H1 (cell line): ENCODE data around the gene MDH1. TPM values are rescaled to one million over a fixed set of nuclear protein-coding genes. Genes with fewer than 3 reads are reported as not detected.

Experiments used
- CBX8 ChIP-seq: fragments of 300-800, 300-1000 bp; sonication (generic); IDR thresholded peaks from 2 replicates; pipeline ENCODE4 v1.7.1; 2016; ENCODE audit warnings: low read depth, low read length, borderline replicate concordance
- CHD7 ChIP-seq: fragments of 300-600 bp; sonication (generic); IDR thresholded peaks from 2 replicates; pipeline ENCODE4 v1.7.1; 2012; ENCODE audit warnings: low read length, moderate library complexity, mild to moderate bottlenecking, inconsistent platforms; ENCODE audit not compliant: insufficient replicate concordance
- CREB1 ChIP-seq: IDR thresholded peaks from 2 replicates; pipeline ENCODE4 v1.6.1; 2012; ENCODE audit warnings: inconsistent platforms
- EGR1 ChIP-seq: IDR thresholded peaks from 2 replicates; pipeline ENCODE4 v1.6.1; 2011; ENCODE audit warnings: low read depth, low read length, borderline replicate concordance
- HDAC6 ChIP-seq: IDR thresholded peaks from one replicate; pipeline ENCODE4 v1.7.1; 2012; ENCODE audit warnings: low read depth, mild to moderate bottlenecking, inconsistent platforms, low read length, moderate library complexity
- RFX5 ChIP-seq: IDR thresholded peaks from 2 replicates; pipeline ENCODE4 v1.6.1; 2011; ENCODE audit warnings: low read depth, low read length, improper control_type of control experiment, borderline replicate concordance
- SP2 ChIP-seq: IDR thresholded peaks from 2 replicates; pipeline ENCODE4 v1.6.1; 2012; ENCODE audit warnings: mild to moderate bottlenecking, low read length, inconsistent platforms
- TBP ChIP-seq: IDR thresholded peaks from 2 replicates; pipeline ENCODE4 v1.6.1; 2011; ENCODE audit warnings: low read depth, low read length, improper control_type of control experiment
- polyA plus RNA-seq, 7 experiments: library from polyadenylated mRNA; depleted of rRNA in 3 of 7; stranded (reverse) in 5 of 7; unstranded in 2 of 7; fragments of >200 nt in 5 of 7; fragments of 200-250 nt in 2 of 7; gene quantifications; 1 replicate in 5 of 7; 2 replicates in 1 of 7; 4 replicates in 1 of 7; pipeline versions ENCODE4 v1.2.1 to v1.2.3, GENCODE V29; 2011 to 2013; ENCODE audit warnings: missing spikeins in 2 of 7, mixed read lengths in 2 of 7
- total RNA-seq: library from RNA; stranded (reverse); fragmentation: NEBNext Ultra II Directional; extraction: Animal tissue kit (Norgen Biotek cat#: 25700); gene quantifications from 2 replicates; pipeline ENCODE4 v1.2.1, GENCODE V29; 2021

The MDH1 gene
- total and polyA plus RNA-seq, 2 of the 8 experiments (the other 6 are each of a cell fraction or from before 2014, with no cell fraction given) = 353 to 376 TPM

- TF ChIP-seq CHD7 = no peak
- TF ChIP-seq SP2 = no peak
- TF ChIP-seq CBX8 = no peak
- no peak for TF ChIP-seq HDAC6
- TF ChIP-seq EGR1 = no peak
- TF ChIP-seq CREB1 = no peak
- TF ChIP-seq RFX5 = no peak
- no peak for TF ChIP-seq TBP
Observed at GRCh38 chr2:63631501-63631900, 42.7 kb downstream of the MDH1 start (continued).
